GM12892 (cell line): ENCODE measurements around the gene LLGL2.
A peak's percentile ranks its signal among the peaks of the same experiment; 100 is the strongest.
"Not testable (repeated sequence)": the region's sequence is repeated elsewhere in the genome, so short reads cannot be mapped to it uniquely, and the experiment has no call there.

Source experiments
- DNase-seq: peaks from one replicate; pipeline ENCODE4 v3.0.0; 2011; ENCODE audit not compliant: insufficient read length
- FAIRE-seq: peaks from 2 replicates; lab custom pipeline; 2011; peaks lifted over from hg19 to GRCh38; lab: Jason Lieb, UNC
- POLR2A ChIP-seq: IDR thresholded peaks from 2 replicates; pipeline ENCODE4 v1.6.1; 2011; ENCODE audit warnings: low read depth, low read length, control low read depth
- POLR2AphosphoS5 ChIP-seq: IDR thresholded peaks from 2 replicates; pipeline ENCODE4 v1.6.1; 2011; ENCODE audit warnings: low read depth, low read length, control low read depth
- TAF1 ChIP-seq: IDR thresholded peaks from 2 replicates; pipeline ENCODE4 v1.6.1; 2011; ENCODE audit warnings: low read depth, mild to moderate bottlenecking, control low read depth, low read length, borderline replicate concordance

Gene LLGL2

GRCh38 chr17:75573994-75574393 lies 48.5 kb downstream of the LLGL2 start:
- no peak for DNase-seq
- no peak for FAIRE-seq
- no peak for TF ChIP-seq TAF1
- no peak for TF ChIP-seq POLR2AphosphoS5
- no peak for TF ChIP-seq POLR2A

GRCh38 chr17:75574404-75575036 lies 49.0 kb downstream of the LLGL2 start:
- DNase-seq (no peak), FAIRE-seq (no peak)
- no peak for TF ChIP-seq POLR2A
- no peak for TF ChIP-seq TAF1

- FAIRE-seq (no peak), DNase-seq (no peak)
- TF ChIP-seq POLR2A (no peak), POLR2AphosphoS5 (no peak), TAF1 (no peak)
Measured at GRCh38 chr17:75575197-75575596, 49.7 kb downstream of the LLGL2 start.

DNA sequence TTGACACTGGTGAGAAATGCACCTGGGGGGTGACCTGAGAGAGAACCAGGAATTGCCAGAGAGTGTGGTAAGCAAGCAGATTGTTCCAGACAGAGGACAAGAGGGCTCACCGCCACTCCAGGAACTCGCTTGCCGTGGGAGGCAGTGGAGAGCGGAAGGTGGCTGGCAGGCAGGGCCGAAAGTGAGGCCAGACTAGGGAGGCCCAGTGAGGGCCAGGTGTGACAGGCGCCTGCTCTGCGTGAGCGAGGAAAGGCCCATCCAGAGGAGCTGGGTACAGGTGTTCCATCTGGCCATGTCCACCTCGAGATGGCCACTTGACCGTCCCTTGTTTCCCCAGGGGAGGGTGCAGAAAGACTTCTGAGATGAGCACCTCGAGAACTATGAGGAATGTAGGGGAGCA lies 50.2 kb downstream of the LLGL2 start:
- FAIRE-seq (no peak), DNase-seq (no peak)
- TF ChIP-seq POLR2A (no peak), TAF1 (no peak), POLR2AphosphoS5 (no peak)

DNA sequence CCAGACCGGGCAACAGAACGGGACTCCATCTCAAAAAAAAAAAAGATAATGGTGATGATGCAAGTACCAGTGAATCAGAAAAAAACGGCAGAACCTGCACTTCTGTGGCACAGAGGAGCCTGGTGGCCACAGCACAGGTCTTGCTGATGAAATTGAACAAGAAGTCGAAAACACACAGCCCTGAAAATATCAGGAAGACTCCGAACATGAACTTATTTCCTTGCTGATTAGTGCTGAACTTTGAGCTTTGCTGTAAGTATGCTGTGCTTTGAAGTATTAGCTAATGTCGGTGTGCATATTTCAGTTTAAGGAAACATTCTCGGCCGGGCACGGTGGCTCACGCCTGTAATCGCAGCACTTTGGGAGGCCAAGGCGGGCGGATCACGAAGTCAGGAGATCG lies 51.2 kb downstream of the LLGL2 start:
- TF ChIP-seq POLR2AphosphoS5 (no peak), POLR2A (no peak), TAF1 (no peak)
- no peak for DNase-seq
- no peak for FAIRE-seq

DNA sequence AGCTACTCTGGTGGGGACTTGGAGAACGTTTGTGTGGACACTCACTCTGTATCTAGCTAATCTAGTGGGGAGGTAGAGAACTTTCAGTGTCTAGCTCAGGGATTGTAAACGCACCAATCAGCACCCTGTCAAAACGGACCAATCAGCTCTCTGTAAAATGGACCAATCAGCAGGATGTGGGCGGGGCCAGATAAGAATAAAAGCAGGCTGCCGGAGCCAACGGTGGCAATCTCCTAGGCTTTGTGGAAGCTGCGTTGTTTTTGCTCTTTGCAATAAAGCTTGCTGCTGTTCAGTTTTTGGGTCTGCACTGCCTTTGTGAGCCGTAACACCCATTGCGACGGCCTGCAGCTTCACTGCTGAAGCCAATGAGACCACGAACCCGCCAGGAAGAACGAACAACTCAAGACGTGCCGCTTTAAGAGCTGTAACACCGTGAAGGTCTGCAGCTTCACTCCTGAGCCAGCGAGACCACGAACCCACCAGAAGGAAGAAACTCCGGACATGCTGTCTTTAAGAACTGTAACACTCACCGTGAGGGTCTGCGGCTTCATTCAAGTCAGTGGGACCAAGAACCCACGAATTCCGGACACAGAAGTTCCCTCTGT lies 55.7 kb downstream of the LLGL2 start:
- DNase-seq, FAIRE-seq: not testable (repeated sequence)

DNA sequence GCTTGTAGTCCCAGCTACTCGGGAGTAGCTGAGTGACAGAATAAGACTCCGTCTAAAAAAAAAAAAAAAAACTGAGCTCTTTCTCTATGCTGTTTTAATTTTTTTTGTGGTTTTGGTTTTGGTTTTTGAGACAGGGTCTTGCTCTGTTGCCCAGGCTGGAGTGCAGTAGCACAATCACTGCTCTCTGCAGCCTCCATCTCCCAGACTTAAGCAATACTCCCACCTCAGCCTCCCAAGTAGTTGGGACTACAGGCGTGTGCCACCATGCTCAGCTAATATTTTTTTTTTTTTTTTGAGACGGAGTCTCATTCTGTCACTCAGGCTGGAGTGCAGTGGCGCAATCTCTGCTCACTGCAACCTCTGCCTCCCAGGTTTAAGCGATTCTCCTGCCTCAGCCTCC lies 57.7 kb downstream of the LLGL2 start:
- not testable (repeated sequence) for FAIRE-seq, DNase-seq

- FAIRE-seq: no peak
- TF ChIP-seq TAF1: no peak
- no peak for TF ChIP-seq POLR2AphosphoS5
- no peak for TF ChIP-seq POLR2A
- no peak for DNase-seq
Measured at GRCh38 chr17:75584849-75585175, 59.3 kb downstream of the LLGL2 start.

DNA sequence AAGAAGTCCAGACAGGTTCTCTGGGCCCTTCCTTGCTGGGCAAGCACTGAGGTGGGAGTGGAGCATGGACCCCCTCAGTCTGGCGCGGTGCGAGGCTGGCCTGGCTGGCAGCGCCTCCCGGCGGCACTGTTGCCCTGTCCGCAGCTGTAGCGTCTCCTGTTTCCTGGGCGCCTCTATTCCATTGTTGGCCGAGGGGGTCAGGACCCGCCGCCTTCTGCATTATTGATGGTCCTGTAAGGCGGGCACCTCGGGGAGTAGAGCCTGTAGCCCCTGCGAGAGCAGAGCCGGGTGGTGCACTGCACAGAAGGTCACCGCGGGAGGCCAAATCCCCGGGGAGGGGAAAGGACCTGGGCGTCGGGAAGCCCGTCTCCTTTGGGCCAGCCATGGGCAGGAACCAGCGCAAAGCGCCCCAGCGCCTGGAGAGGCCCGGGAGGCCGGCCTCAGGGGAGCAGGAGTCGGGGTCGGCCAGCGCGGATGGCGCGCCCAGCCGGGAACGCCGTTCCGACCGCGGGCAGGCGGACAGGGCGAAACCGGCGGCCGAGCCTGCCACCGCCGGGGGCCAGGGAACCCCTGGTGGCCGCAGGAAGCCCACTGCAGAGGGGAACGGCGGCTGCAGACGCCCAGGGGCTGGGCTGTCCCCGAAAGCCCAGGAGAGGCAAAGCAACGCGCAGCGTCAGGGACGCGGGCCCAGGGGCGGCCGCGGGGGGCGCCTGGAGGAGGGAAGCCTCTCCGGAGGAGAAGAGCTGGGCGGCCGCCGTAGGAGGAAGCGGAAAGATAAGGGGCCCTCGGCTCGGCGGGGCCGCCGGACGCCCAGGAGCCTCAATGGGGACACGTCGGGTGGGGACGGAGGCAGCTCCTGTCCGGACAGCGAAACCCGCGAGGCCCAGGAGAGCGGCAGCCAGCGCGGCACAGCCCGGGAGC lies 62.4 kb downstream of the LLGL2 start, which contains the start of gene MYO15B:
TSS of gene MYO15B (plus strand) at position 126 of the 921 bp plus-strand sequence. CDS start at position 384, 258 bp downstream.
- TF ChIP-seq POLR2A: no peak
- FAIRE-seq (no peak), DNase-seq (no peak)

DNA sequence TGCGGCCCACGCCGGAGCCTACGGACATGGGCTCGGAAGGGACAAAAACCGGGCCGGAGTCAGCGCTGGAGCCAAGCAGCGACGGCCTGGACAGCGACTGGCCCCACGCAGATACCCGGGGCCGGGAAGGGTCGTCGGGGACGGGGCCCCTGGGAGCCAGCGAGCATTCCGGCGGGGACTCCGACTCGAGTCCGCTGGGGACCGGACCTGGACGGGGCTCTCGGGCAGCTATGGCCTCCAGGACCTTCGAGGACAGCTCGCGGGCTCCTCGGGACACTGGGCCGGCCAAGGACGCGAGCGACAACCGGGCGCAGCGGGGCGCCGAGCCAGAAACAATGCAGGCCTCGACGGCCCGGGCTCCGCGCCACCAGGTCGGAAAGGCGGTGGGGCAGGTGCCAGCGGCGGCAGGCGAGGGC lies 63.1 kb downstream of the LLGL2 start:
- TF ChIP-seq TAF1: no peak
- TF ChIP-seq POLR2AphosphoS5: no peak
- no peak for TF ChIP-seq POLR2A
- FAIRE-seq (no peak), DNase-seq (no peak)

DNA sequence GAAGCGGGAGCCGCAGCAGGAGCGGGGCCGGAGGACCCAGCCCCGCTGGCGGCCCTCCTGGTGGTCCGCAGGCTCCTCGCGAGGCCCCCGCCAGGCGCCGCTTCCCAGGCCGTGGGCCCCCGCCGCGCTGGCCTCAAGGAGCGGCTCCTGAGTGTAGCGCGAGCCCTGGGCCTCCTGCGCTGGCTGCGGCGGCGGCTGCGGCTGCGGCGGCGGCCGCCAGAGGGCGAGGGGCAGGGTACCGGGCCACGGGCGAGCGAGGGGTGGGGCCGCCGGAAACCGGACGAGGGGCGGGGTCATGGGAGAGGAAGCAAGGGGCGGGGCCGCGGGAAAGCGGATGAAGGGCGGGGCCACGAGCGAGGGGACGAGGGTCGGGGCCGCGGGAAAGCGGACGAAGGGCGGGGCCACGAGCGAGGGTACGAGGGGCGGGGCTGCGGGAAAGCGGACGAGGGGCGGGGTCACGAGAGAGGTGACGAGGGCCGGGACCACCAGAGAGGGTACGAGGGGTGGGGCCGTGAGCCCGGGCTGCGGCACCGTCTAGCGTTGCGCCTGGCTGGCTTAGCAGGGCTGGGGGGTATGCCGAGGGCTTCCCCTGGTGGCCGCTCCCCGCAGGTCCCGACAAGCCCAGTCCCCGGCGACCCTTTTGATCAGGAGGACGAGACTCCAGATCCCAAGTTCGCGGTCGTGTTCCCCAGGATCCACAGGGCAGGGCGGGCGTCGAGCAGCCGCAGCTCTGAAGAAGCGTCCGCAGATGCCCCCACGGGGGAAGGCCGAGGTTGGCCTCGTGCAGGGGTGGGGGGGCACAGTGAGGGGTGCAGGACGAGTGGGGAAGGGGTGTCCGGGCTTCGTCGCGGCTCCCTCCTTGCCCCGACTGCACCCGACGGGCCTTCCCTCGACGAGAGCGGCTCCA lies 63.8 kb downstream of the LLGL2 start:
- TF ChIP-seq TAF1 (no peak), POLR2AphosphoS5 (no peak), POLR2A (no peak)
- FAIRE-seq (peak; percentile 89), DNase-seq (peak; percentile 99)

DNA sequence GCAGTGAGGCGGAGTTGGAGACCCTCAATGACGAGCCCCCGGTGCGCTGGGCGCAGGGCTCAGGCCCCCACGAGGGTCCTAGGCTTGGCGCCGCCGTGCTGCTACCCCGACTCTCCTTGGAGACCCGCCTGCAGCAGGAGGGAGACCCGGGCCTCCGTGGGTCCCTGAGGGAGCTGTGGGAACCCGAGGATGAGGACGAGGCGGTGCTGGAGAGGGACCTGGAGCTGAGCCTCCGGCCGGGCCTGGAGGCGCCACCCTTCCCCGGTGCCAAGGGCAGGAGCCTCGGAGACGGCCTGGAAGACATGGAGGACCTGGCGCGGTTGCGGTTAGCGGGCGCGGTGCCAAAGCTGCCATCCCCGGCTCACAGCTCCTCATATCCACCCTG lies 64.4 kb downstream of the LLGL2 start:
- no peak for FAIRE-seq
- no peak for TF ChIP-seq POLR2AphosphoS5
- DNase-seq: no peak
